ENCODE data around the gene TOPORS.
"Not testable (repeated sequence)": the region's sequence is repeated elsewhere in the genome, so short reads cannot be mapped to it uniquely, and the experiment has no call there.

Gene TOPORS

DNA sequence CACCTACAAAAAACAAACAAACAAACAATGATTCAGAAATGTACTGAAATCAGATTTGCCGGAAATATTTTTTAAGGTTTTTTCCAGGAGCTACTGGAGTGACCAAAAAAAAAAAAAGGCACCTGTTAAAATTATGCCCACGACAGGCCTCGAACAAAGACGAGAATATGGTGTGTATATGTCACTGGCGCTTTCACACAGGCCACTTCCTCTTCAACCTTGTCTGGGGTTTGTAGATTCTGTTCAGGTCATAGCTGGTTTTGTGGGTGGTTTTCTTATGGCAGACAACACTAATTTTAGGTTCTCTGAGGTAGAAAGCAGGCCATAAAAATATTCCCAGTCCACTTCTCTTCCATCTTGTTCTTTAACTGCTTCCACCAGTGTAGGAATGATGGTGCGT is 13.6 kb upstream of the TOPORS start:
- DNase-seq = no peak

DNA sequence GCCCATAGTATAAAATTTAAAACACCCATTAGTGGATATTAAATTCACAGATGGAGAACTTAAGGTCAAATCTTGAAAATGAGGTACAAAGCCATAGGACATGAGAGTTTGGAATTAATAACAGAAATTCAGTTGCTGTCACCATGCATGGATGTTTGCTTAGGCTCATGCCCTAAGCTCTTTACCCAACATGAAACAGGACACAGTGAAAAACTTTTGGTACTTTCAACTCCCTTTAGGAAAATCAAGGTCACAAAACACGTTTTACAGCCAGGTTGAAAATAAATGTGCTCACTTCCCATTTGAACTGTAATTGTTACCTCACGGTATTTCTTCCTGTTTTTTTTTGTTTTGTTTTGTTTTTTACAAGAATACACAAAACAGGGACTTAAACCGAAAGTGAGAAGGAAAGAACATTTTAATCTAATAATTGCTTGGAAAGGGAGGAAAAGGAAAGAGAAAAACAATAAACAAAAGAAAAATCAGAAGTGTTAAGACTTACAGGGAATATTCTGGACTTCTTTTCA is 6.1 kb upstream of the TOPORS start:
- DNase-seq = no peak

DNA sequence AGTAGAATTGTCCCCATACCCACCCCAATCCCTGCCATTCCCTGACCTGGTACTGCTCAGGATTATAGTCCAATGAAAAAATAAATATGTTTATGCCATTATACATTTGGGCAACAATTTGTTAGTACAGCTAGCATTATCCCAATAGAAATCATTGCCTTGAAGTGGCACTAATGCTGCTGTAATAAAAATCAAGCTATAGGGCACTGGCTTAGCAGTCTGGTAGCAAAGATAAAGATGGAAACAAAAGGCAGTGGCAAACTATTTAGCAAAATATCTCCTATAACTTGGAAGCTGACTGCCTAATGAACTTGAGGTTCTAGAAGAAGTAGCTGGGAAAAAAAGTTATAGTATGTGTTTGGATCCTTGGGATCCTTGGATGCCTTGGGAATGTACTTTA is 2.2 kb upstream of the TOPORS start:
- DNase-seq = no peak

DNA sequence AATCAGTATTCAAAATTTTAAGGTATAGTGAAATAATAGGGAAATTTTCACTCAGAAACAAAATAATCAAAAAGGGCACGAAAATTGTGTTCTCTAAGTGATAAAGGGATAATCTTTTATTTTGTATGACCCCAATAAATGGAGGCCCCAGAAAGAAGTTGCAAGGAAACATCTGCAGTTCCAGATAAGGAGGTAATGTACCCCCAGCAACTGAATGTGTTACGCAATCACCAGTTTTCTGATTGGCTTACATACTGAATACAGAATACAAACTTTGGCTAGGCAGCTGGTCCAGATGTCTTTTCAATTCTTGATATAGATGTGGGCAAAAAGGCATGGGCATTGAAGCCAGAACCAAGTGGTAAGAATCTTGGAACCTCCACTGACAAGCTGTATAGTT is 1.7 kb upstream of the TOPORS start:
- DNase-seq = no peak

DNA sequence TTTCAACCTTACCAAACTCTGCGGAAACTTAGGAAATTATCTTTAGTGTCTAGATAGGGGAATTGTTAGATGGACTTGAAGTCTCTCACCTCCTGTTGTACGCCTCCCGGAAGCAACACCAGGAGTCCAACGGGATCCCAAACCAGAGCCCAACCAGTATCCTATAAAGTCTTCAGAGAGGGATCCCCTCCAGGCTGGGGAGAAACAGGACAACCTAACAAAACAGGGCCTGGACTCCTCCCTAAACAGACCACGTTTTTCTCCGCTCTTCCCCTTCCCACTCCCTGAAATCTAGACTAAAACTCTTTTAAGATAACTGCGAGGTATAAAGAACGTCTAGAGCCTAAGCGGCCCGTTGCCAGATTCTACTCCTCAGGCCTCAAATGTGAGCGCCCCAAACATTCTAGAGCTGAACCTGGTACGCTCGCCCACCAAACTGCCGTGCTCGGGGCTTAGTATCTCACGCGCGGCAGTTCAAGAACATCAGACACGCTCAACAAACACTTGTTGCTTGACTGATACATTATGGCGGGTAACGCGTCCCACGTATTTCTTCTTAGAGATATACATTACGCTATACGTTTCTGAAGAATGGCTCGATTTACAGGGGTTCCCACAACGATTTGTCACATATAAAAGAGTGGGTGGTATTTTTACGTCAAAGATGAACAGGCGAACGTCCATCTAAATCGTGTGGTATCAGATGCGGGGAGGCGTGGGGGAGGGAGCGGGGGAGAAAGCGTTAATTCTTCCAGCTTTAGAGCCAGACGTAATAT is 922 bp downstream of the TOPORS start:
- peak; percentile 35 for DNase-seq

DNA sequence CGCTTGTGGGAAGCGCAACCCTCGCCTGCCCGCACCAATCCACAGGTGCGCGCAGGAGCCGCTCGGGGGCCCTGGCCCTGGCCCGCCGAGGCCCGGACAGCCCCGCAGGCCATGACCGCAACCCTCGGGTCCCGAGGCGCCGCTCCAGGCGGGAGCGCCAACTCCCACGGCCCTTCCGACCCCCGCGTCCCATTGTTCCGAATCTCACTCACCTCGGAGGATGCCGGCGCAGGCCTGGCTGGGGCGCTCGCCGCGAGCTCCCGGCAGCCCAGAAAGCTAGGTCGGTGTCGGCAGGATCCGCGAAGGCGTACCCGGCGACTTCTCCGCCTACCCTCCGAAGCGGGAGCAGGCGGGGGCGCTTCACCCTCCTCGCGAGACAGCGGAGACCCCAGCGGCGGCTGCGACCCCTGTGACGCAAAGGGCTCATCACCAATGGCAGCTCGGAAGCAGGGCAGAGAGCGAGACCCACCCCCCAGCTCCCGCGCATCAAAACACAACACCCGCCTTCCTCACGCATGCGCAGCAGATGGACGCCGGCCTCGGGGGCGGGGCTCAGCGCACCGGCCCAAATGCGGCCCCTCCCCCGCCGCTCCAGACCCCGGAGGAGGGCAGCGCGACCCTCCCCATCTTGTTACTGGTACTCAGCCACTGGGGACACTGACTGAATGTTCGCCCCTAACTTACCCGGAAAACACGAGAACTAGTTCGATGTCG is 1.7 kb downstream of the TOPORS start:
- DNase-seq = peak; percentile 96

DNA sequence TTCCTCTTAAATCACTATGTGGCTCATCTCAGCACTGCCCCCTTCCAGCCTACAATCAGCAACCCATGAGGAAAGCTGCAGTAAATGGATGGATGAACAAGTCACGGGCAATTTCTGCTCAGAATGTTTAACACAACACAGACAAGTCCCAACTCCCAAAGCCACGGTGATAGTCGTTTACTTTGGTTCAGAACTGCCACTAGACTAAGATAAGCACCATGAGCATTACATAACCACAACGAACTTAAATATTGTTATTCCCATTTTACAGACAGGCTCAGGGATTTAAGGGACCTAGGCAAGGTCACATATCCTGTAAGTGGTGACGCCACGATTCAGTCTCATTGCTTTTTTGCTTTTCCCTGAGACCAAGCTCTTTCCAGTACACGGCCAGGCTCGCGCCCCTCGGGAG is 2.2 kb downstream of the TOPORS start:
- DNase-seq = no peak

DNA sequence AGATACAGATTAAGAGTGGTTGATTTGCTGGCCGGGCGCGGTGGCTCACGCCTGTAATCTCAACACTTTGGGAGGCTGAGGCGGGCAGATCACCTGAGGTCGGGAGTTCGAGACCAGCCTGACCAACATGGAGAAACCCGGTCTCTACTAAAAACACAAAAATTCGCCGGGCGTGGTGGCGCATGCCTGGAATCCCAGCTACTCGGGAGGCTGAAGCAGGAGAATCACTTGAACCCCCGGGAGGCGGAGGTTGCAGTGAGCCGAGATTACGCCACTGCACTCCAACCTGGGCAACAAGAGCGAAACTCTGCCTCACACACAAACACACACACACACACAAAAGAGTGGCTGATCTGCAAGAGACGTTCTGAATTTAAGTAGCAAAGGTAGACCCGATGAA is 4.2 kb downstream of the TOPORS start:
- DNase-seq = not testable (repeated sequence)

DNA sequence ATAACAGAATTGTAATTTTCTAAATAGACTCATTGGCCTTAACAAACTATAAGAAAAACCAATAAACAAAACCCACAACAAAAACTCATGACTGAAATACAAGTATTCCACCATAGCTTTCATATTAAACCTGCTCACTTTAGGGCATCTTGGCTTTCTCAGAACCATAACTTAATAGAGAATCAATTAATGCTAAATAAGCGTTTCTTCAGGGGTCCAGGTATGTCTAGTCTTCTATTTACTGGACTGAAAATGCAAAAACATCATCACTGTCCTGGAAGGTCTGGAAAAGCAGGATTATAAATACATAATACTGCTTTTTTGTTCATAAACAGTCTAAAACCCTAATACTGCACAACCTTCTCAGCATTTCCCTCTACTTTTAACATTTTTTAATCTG is 6.5 kb downstream of the TOPORS start:
- DNase-seq = no peak

DNA sequence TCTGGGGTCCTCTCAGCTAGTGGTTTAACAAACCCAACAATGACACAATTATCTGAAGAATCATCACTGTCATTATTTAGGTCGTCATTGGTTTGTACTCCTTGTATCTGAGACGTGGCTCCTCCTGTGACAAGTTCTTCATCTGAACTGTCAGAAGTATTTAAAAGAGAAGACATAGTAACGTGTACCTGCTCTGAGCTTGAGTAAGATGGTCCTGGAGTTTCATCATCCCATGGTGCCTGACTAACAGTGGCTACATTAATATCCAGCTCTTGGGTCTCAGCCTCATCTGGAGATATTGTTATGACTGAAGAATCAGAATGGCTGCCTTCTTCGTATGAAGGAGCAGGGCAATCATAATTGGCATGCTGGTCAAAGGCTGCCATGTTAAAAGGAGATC is 9.3 kb downstream of the TOPORS start:
- no peak for DNase-seq

DNA sequence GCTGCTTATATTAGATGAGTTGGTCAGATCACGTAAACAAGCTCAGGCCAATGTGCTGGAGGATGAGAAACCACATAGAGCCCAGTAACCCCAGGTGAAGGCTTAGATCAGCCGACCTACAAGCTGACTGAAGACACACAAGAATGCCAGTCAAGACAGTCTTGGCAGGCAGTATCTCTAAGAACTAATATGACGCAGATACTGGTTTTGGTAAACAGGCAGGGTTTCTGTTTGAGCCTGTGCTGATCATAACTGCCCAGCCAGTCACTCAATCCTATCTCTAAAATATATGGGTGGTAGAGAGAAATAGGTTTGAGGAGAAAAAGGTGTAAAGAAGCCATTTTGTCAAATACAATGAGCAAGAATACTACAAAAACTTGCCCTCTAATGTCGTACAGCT is 18.6 kb downstream of the TOPORS start:
- no peak for DNase-seq

DNA sequence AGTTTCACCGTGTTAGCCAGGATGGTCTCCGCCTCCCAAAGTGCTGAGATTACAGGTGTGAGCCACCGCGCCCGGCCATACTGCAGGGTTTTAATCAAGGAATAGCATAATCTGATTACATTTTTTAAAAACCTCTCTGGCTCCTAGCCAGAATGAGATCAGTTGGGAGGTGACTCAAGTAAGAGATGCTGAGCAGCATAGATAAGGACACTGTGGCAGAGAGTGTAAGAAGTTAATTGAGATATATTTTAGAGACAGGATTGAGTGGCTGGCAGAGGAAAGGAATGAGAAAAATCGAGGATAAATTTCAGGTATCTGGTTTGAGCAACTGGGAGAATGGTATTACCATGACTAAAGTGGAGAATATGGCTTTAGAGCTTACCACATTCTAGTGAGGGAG is 19.1 kb downstream of the TOPORS start:
- no peak for DNase-seq

DNA sequence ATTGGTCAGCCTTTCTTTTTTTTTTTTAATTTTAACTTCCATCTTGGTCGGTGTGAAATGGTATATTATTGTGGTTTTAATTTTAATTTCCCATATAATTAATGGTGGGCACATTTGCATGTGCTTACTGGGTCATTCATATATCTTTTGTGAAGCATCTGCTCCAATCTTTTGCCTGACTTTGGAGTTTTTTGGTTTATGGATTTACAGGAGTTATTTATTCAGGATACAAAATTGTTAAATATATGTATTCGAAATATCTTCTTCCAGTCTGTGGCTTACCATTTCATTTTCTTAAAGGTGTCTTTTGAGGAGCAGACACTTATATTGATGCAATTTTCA is 25.7 kb downstream of the TOPORS start:
- DNase-seq = no peak

DNA sequence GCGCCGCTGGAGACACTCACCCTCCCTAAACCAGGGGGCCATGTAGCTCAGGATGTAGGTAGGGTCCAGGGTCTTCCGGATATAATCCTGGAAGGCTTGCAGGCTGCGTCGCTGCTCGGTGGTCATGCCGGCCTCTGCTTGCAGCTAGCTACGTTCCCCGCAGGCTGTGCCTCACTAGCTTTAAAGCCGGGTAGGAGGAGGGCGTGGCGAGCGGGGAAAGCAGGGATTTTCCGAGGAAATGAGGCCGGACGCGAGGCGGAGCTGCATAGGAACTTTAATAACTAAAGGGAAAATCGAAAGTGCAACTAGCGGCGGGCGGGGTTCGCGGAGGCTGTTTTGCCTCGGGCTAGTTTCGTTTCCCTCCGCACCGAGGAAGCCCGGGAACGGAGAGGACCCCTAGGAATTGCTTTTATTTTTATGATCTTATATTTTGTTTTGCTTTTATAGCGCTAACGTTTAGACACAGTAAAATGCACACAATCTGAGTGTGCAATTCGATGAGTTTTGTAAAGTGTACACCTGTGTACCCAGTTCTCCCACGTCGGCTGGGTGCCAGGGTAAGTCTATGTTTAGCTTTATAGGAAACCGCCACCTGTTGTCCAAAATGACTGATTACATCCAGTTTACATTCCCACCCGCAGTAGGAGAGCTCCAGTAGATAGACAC is 26.2 kb downstream of the TOPORS start, which contains the start of gene RIGI:
Gene RIGI (minus strand): TSS at position 156 of the 666 bp plus-strand sequence. CDS start 30 bp downstream, at position 126.
- peak; percentile 80 for DNase-seq

DNA sequence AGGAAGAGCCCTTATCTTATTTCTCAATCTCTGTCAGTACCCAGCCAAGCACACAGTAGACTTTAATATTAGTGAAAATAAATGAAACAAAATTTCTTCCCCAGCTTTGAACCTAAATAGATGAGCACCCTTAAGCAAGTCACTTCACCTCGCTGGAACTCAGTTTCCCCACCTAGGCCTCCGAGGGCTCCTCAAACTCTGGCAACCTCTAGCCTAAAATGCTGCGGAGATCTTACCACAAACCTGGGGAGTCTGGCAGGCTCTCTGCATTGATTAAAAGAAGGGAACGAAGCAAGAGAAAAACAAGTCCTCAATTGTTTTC is 26.7 kb downstream of the TOPORS start:
- DNase-seq = no peak

DNA sequence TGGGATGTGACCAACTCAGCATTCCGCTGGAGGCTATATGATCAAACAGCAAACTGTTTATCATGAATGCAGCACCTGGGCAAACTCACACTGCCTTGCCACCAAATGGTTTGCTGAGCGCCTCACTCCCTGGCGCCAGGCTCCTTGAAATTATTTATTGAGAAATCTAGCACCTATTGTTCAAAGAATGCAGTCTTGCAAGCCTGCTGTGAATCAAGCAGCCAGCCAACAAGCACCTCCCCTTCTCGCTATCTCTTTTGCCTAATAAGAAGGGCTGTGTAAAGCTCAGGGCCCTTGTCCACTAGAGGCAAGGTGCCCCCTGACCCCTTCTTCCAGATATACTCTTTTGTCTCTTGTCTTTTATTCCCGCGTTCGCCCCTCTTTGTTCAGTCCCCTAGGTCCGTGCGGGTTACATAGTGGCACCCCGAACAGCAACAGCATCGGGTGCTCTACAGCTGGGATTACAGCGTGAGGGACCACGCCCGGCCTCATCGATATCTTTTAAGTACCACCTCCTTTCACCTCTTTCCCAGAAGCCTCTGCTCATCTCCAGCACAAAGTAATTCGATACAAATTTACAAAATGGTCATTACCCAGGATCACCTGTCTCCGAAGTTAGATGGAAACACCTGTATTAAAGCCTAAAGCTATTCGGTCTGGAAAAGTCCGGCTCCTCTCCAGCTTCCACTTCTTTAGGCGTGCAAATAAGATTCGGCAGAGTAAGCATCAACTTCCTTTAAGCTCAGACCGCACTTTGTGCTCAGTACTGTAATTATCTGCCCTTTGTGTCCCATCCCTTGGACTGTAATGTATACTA is 27.3 kb downstream of the TOPORS start:
- no peak for DNase-seq

DNA sequence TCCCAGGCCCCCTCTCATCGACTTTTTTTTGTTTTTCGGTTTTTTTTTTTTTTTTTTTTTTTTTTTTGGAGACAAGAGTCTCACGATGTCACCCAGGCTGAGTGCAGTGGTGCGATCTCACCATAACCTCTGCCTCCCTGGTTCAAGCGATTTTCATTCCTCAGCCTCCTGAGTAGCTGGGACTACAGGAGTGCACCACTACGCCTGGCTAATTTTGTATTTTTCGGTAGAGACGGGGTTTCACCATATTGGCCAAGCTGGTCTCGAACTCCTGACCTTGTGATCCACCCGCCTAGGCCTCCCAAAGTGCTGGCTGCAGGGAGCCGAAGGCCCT is 27.9 kb downstream of the TOPORS start:
- DNase-seq = not testable (repeated sequence)

DNA sequence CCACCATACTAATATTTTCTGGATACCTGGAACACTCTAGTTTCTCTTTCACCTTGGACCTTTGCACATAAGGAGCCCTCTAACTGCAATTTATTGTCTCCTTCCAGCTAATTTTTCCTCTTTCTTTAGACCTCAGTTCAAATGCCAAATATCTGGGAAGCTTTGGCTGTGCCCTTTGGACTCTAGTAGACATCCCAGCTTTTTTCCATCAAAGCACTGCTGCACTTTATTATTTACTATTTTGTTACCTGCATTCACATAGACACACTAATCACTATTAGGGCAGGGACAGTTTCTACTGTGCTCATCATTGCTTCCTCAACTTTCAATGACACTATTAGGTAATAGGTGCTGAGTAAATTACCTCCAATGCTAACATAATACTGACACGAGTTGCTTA is 28.5 kb downstream of the TOPORS start:
- no peak for DNase-seq

DNA sequence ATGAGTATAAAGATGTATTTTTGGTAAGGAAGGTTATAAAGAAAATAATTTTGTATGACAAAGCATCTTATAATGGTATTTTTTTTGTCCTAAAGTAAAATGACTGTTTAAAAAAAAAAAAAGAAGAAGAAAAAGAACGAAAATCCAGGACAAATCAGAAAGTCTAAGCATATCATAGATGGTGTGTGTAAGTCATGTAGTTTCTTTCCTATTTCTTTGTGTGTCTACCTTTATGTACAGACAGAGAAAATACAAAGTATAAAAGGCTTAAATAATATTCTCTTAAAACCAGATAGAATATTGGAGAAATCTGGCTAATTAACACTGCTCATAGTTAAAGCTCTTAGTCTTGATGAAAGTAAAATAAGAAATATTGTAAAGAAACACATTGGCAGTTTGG is 34.1 kb downstream of the TOPORS start:
- DNase-seq = no peak

DNA sequence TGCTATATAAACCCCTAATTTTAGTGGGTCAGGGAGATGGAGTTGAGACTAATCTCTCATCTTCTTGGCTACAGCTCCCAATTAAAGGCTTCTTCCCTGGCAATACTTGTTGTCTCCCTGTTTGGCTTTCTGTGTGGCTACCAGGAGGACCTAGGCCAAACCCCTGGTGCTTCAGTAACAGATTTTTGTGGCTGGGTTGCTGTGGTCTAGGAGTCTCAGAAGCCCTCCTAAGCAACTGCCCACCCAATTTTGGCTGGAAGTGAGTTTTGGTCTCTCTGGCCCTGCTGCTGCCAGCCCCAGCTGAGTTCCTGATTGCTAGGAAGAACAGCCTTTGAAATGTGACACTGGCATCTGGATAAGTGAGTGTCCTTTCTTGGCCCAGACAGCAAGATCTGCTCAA is 36.1 kb downstream of the TOPORS start:
- no peak for DNase-seq

DNA sequence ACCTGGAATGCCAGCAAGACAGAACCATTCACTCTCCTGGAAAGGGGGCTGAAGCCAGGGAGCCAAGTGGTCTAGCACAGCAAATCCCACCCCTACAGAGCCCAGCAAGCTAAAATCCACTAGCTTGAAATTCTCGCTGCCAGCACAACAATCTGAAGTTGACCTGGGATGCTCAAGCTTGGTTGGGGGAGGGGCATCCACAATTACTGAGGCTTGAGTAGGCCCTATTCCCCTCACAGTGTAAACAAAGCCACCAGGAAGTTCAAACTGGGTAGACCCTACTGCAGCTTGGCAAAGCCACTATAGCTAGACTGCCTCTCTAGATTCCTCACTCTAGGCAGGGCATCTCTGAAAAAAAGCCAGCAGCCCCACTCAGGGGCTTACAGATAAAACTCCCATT is 43.7 kb downstream of the TOPORS start:
- DNase-seq = no peak

DNA sequence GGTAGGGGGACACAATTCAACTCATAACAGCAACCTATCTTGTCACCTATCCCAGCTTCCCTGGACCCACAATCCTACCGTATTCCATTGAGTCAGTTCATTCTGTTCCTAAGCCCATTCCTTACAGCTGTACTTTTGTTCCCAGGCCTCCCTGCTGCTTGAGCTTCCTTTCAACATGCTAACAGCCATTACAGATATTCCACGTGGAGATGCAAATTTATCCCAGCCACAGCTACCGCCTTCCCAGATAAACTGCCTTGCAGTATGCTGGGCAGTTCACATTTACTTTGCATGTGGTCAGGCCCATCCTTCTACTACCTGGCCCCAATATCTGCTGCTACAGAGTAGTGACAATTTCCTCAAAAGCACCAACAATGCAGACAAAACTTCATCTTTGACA is 49.4 kb downstream of the TOPORS start:
- DNase-seq = no peak

DNA sequence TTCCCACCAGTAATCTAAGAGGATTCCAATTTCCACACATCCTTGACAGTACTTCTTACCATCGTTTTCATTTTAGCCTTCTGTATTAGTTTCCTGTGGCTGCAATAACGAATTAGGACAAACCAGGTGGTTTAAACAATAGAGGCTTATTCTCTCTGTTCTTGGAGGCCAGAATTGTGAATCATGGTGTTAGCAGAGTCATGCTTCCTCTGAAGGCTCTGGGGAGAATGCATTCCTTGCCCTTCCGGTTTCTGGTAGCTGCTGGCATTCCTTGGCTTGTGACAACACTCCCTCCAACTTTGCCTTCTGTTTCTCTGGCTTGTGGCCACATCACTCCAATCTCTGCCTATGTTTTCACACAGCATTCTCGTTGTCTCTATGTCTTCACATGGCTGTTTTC is 49.9 kb downstream of the TOPORS start:
- DNase-seq = no peak
